ENCODE measurements around the gene TRANK1.

GRCh38 chr3:36959821-36960220 lies 15.0 kb upstream of the TRANK1 start:
- TF ChIP-seq CTCF (IDR thresholded peaks at IDR 0.05), result no peak
- TF ChIP-seq POLR2A (IDR thresholded peaks at IDR 0.05), result no peak
